ENCODE results near the gene TSGA10IP.

TSGA10IP gene

DNA sequence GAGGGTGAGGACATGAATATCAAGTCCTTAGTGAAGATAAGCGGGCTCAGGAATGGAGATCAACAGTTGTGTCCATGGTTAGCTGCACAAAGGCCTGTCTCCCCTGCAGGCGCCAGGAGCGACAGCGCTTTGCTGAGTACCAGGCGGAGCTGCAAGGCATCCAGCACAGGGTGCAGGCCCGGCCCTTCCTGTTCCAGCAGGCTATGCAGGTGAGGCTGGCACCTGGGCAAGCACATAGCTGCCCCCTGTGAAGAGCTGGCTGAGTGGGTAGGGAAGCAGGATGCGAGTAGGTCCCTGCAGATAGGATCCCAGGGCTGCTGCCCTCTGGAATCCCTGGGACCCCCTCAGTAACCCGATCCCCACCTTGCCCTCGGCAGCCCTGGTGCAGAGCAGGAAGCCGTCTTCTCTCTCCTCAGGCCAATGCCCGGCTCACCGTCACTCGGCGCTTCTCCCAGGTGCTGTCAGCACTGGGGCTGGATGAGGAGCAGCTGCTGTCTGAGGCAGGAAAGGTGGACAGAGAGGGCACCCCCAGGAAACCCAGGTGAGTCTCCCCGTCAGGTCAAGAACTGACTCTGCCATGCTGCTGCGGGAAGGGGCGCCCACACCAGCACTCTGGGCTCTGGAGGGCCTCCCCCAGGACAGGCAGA lies 13.6 kb downstream of the TSGA10IP start:
- POLR2A ChIA-PET, result no interaction called here
- no peak for DNase-seq (ENCODE audit: extremely low spot score)
- CTCF ChIA-PET, result interaction anchor here (1.1 to 2.9 kb wide), 7 partner anchors 10 to 247 kb away, joined by 3 to 11 read pairs (median 3); partner anchors contain the start of gene KAT5
- TF ChIP-seq, protein P1, sequence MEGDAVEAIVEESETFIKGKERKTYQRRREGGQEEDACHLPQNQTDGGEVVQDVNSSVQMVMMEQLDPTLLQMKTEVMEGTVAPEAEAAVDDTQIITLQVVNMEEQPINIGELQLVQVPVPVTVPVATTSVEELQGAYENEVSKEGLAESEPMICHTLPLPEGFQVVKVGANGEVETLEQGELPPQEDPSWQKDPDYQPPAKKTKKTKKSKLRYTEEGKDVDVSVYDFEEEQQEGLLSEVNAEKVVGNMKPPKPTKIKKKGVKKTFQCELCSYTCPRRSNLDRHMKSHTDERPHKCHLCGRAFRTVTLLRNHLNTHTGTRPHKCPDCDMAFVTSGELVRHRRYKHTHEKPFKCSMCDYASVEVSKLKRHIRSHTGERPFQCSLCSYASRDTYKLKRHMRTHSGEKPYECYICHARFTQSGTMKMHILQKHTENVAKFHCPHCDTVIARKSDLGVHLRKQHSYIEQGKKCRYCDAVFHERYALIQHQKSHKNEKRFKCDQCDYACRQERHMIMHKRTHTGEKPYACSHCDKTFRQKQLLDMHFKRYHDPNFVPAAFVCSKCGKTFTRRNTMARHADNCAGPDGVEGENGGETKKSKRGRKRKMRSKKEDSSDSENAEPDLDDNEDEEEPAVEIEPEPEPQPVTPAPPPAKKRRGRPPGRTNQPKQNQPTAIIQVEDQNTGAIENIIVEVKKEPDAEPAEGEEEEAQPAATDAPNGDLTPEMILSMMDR (IDR thresholded peaks at IDR 0.05; ENCODE audit: control extremely low read depth, extremely low read depth, low read depth, missing control alignments), result no peak

DNA sequence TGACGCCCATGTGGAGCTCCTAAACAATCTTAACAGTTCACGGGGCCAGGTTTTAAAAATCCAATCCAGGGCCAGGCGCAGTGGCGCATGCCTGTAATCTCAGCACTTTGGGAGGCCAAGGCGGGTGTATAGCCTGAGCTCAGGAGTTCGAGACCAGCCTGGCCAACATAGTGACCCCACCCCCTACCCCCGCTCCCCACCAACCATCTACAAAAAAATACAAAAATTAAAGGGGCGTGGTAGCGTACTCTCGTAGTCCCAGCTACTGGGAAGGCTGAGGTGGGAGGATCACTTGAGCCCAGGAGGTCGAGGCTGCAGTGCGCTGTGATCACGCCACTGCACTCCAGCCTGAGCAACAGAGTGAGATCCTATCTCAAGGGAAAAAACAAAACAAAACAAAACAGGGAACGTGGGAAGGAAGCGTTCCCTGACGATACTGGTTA lies 15.6 kb downstream of the TSGA10IP start:
- TF ChIP-seq, protein P1 (IDR thresholded peaks at IDR 0.05; ENCODE audit: control extremely low read depth, extremely low read depth, low read depth, missing control alignments), result no peak
- CTCF ChIA-PET, result interaction anchor here (0.7 to 2.7 kb wide), 4 partner anchors 24 to 76 kb away, joined by 3 to 13 read pairs (median 5); partner anchors contain the start of gene FIBP

DNA sequence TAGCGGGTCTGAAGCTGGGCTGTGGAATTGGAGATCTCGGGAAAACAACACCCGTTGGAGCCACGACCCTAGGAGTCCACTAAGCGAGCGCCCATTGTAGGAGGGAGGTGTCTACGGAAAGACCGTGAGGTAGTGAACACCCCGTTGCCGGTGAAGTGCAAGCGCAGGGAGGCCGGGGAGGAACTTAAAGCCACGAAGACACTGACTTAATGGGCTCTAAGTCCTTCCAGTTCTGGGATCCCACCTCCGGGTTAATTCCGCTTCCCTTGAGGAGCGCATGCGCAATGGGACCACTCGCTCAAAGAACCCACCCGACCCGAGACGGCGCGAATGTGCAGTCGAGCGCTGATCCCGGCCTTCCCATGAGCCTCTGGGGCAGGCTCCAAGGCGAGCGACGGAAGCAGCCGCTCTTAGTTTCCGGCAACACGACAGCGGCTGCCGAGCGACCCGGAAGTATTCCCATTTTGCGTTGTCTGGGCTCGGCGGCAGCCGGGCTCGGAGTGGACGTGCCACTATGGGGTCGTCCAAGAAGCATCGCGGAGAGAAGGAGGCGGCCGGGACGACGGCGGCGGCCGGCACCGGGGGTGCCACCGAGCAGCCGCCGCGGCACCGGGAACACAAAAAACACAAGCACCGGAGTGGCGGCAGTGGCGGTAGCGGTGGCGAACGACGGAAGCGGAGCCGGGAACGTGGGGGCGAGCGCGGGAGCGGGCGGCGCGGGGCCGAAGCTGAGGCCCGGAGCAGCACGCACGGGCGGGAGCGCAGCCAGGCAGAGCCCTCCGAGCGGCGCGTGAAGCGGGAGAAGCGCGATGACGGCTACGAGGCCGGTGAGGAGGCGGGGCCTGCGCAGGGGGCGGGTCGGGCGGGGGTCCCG lies 16.2 kb downstream of the TSGA10IP start, which contains the start of gene SART1:
SART1 (plus strand) TSS at position 468 of the 874 bp plus-strand sequence; CDS start at position 515, 47 bp downstream.
- POLR2A ChIA-PET, result no interaction called here
- DNase-seq (ENCODE audit: extremely low spot score), result peak; percentile 100
- CTCF ChIA-PET, result interaction anchor here (0.8 to 2.7 kb wide), 4 partner anchors 24 to 102 kb away, joined by 4 to 13 read pairs (median 5); partner anchors contain the start of gene FIBP
- TF ChIP-seq, protein P1 (IDR thresholded peaks at IDR 0.05; ENCODE audit: control extremely low read depth, extremely low read depth, low read depth, missing control alignments), result no peak

More for the DNA sequence above, 15.6 kb downstream of the TSGA10IP start:
- no peak for DNase-seq (ENCODE audit: extremely low spot score)
- POLR2A ChIA-PET, result no interaction called here

DNA sequence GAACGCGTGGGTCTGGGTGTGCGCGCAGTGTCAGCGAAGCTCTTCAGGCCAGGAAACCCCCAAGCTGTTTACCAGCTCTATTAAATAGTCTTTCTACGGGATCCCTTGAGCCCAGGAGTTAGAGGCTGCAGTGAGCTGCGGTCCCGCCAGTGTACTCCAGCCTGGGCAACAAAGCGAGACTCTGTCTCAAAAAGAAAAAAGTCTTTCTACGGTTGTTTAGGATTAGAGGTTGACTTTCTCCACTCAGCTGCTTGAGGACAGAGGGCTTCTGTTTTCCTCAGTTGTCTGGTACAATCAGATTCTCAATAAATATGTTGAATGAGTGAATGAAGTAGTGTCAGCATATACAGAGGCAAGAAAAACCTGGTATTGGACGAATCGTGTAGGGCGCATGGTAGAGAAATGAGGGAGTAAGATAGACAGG lies 16.9 kb downstream of the TSGA10IP start:
- DNase-seq (ENCODE audit: extremely low spot score), result no peak
- TF ChIP-seq, protein P1 (IDR thresholded peaks at IDR 0.05; ENCODE audit: control extremely low read depth, extremely low read depth, low read depth, missing control alignments), result no peak
- ChIA-PET CTCF (interaction anchor here (0.8 to 2.7 kb wide), 3 partner anchors 73 to 103 kb away, joined by 4 to 13 read pairs (median 6); partner anchors contain the start of gene FIBP), POLR2A (no interaction called here)

DNA sequence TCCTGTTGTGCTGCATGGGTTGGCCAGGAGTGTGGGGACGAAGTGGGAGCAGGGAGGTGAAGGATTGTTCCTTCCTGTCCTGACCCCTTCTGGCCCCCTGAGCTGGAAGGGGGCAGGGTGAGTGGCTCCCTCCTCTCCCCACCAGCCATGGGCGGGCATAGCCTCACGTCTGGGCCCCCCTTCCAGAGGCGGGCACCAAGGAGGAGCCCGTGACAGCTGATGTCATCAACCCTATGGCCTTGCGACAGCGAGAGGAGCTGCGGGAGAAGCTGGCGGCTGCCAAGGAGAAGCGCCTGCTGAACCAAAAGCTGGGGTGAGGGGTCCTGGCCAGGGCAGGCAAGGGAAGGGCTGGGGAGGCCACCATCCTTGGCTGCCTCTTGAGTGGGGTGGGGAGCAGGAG lies 19.6 kb downstream of the TSGA10IP start:
- POLR2A ChIA-PET, result no interaction called here
- TF ChIP-seq, protein P1 (IDR thresholded peaks at IDR 0.05; ENCODE audit: control extremely low read depth, extremely low read depth, low read depth, missing control alignments), result no peak
- no peak for DNase-seq (ENCODE audit: extremely low spot score)
- CTCF ChIA-PET, result interaction anchor here (0.8 kb wide), 1 partner anchor 76 kb away, joined by 3 read pairs; the partner anchor contains the start of gene FIBP

All from GM10248 (cell line).